ENCODE data around the gene DACT2. TPM values are rescaled to one million over a fixed set of nuclear protein-coding genes. Genes with fewer than 3 reads are reported as not detected.
"Not testable (repeated sequence)": the region's sequence is repeated elsewhere in the genome, so short reads cannot be mapped to it uniquely, and the experiment has no call there.

The DACT2 gene
- total and polyA plus RNA-seq, 8 donors, result 0.87 to 6.5 (median 3.1) TPM

DNA sequence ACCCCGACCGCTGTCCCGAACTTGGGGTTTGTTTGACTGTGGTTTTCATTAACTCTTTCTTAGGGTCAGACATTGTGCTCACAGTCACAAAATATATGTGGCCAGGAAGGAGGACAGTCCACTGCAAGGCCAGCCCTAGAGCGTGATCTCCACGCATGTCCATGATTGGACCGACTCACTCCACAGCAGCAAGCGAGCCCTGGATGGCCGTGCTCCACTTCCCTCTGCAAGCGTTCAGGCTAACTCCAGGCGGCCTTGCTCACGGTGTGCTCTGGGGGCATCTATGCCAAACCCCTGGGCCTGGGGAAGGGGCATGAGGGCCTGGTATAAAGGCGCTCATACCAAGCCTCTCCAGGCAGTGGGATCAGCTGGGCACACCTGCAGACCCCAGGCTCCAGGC lies 5.6 kb downstream of the DACT2 start:
- no peaks in the 10 kb centered on the region for H3K9me3 ChIP-seq
- no peaks in the 10 kb centered on the region for H3K27me3 ChIP-seq
- intact Hi-C loops (cut with DNase I), result no loop called here
- ATAC-seq, result no peak
- peaks cover 0 to 4% (median 0%) of the 10 kb centered on the region in 3 donors for H3K36me3 ChIP-seq
- no peak overlapping the region for H3K4me3 ChIP-seq
- WGBS, 2 donors, result 76 to 80% methylated on average over 12 of the region's 12 CpGs
- H3K27ac ChIP-seq, result peak overlapping the region in 3 of 4 donors; percentile 52 to 61 (median 58)
- TF ChIP-seq, protein P1, sequence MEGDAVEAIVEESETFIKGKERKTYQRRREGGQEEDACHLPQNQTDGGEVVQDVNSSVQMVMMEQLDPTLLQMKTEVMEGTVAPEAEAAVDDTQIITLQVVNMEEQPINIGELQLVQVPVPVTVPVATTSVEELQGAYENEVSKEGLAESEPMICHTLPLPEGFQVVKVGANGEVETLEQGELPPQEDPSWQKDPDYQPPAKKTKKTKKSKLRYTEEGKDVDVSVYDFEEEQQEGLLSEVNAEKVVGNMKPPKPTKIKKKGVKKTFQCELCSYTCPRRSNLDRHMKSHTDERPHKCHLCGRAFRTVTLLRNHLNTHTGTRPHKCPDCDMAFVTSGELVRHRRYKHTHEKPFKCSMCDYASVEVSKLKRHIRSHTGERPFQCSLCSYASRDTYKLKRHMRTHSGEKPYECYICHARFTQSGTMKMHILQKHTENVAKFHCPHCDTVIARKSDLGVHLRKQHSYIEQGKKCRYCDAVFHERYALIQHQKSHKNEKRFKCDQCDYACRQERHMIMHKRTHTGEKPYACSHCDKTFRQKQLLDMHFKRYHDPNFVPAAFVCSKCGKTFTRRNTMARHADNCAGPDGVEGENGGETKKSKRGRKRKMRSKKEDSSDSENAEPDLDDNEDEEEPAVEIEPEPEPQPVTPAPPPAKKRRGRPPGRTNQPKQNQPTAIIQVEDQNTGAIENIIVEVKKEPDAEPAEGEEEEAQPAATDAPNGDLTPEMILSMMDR (IDR thresholded peaks at IDR 0.05), result no peak
- H3K4me1 ChIP-seq, result no peaks in the 10 kb centered on the region
- no peak for FAIRE-seq
- no peak for DNase-seq

- TF ChIP-seq, protein P1 (IDR thresholded peaks at IDR 0.05), result no peak
Observed at GRCh38 chr6:168313431-168314011, 6.1 kb downstream of the DACT2 start.

GRCh38 chr6:168312125-168312507 lies 7.5 kb downstream of the DACT2 start:
- 86 to 89% methylated on average over 8 of the region's 8 CpGs for WGBS, 2 donors
- H3K27ac ChIP-seq; DNase-seq; FAIRE-seq; H3K4me3 ChIP-seq; H3K36me3 ChIP-seq; H3K27me3 ChIP-seq; H3K4me1 ChIP-seq; H3K9me3 ChIP-seq; ATAC-seq; intact Hi-C loops (cut with DNase I): not testable (repeated sequence)

More at GRCh38 chr6:168313431-168314011, 6.1 kb downstream of the DACT2 start:
- Histone ChIP-seq H3K9me3 (no peaks in the 10 kb centered on the region), H3K4me1 (no peaks in the 10 kb centered on the region), H3K27ac (peak overlapping the region; percentile 10 to 61 (median 55)), H3K4me3 (no peak overlapping the region), H3K27me3 (no peaks in the 10 kb centered on the region), H3K36me3 (peaks cover 0 to 4% (median 0%) of the 10 kb centered on the region in 3 donors)
- 59 to 60% methylated on average over 15 of the region's 15 CpGs for WGBS, 2 donors
- FAIRE-seq (no peak), DNase-seq (no peak), ATAC-seq (peak; percentile 47 to 71 (median 63))
- intact Hi-C loops (cut with DNase I), result no loop called here

GRCh38 chr6:168311410-168312124 lies 8.0 kb downstream of the DACT2 start:
- 88 to 90% methylated on average over 11 of the region's 11 CpGs for WGBS, 2 donors

GRCh38 chr6:168310945-168311344 lies 8.6 kb downstream of the DACT2 start:
- Histone ChIP-seq H3K4me1 (no peaks in the 10 kb centered on the region), H3K36me3 (peaks cover 0 to 4% (median 0%) of the 10 kb centered on the region in 3 donors), H3K27me3 (no peaks in the 10 kb centered on the region), H3K9me3 (no peaks in the 10 kb centered on the region), H3K27ac (no peak overlapping the region), H3K4me3 (no peak overlapping the region)
- 88 to 92% methylated on average over 10 of the region's 10 CpGs for WGBS, 2 donors
- no peak for FAIRE-seq
- ATAC-seq, result no peak
- DNase-seq, result no peak
- intact Hi-C loops (cut with DNase I), result no loop called here
- TF ChIP-seq, protein P1 (IDR thresholded peaks at IDR 0.05), result no peak

More at GRCh38 chr6:168311410-168312124, 8.0 kb downstream of the DACT2 start:
- intact Hi-C loops (cut with DNase I), result no loop called here
- Histone ChIP-seq H3K4me3 (no peak overlapping the region), H3K27ac (no peak overlapping the region), H3K36me3 (peaks cover 0 to 4% (median 0%) of the 10 kb centered on the region in 3 donors), H3K9me3 (no peaks in the 10 kb centered on the region), H3K27me3 (no peaks in the 10 kb centered on the region), H3K4me1 (no peaks in the 10 kb centered on the region)
- TF ChIP-seq, protein P1 (IDR thresholded peaks at IDR 0.05), result no peak
- ATAC-seq, result no peak
- DNase-seq, result no peak
- no peak for FAIRE-seq
